Muscle layer of colon (tissue), 2 donors: Measurements from ENCODE around the gene TMEM98.
"Not testable (repeated sequence)": the region's sequence is repeated elsewhere in the genome, so short reads cannot be mapped to it uniquely, and the experiment has no call there.

Source experiments
- H3K27ac ChIP-seq: one replicate; pipeline ENCODE4 v1.7.0; 2013; ENCODE audit warnings: low read depth, mild to moderate bottlenecking, low read length, moderate library complexity
- H3K27me3 ChIP-seq, 2 donors: one replicate each; pipeline ENCODE4 v1.7.0; 2013; ENCODE audit warnings: low read length in 2 of 2, mild to moderate bottlenecking in 2 of 2; ENCODE audit not compliant: insufficient read depth in 2 of 2, control insufficient read depth in 1 of 2
- H3K36me3 ChIP-seq: one replicate; pipeline ENCODE4 v1.7.0; 2013; ENCODE audit warnings: mild to moderate bottlenecking, low read length; ENCODE audit not compliant: insufficient read depth
- H3K4me1 ChIP-seq: one replicate; pipeline ENCODE4 v1.7.0; 2013; ENCODE audit warnings: mild to moderate bottlenecking, low read length; ENCODE audit not compliant: insufficient read depth
- H3K4me3 ChIP-seq, 2 donors: one replicate each; pipeline ENCODE4 v1.7.0; 2013; ENCODE audit warnings: low read length in 2 of 2, low read depth in 1 of 2, mild to moderate bottlenecking in 1 of 2, moderate library complexity in 1 of 2
- H3K9ac ChIP-seq: one replicate; pipeline ENCODE4 v1.7.0; 2013; ENCODE audit warnings: low read length
- H3K9me3 ChIP-seq: one replicate; pipeline ENCODE4 v1.7.0; 2013; ENCODE audit warnings: mild to moderate bottlenecking, low read length
- donor health status: abdominal sarcoma.
- donor health status: Adenocarcinoma of cecum.

TMEM98 gene

GRCh38 chr17:32960815-32961214 is 32.9 kb downstream of the TMEM98 start:
- H3K36me3 ChIP-seq, result no peaks in the 10 kb centered on the region
- H3K27me3 ChIP-seq, result peaks cover 3 to 5% of the 10 kb centered on the region in 2 donors
- H3K9me3 ChIP-seq, result no peaks in the 10 kb centered on the region
- H3K4me1 ChIP-seq, result no peaks in the 10 kb centered on the region
- H3K9ac ChIP-seq, result no peak overlapping the region
- no peak overlapping the region for H3K27ac ChIP-seq
- no peak overlapping the region for H3K4me3 ChIP-seq

- H3K27me3 ChIP-seq, result peaks cover 0 to 3% of the 10 kb centered on the region in 2 donors
- no peaks in the 10 kb centered on the region for H3K9me3 ChIP-seq
- H3K36me3 ChIP-seq, result no peaks in the 10 kb centered on the region
- H3K4me3 ChIP-seq, result no peak overlapping the region
- no peak overlapping the region for H3K9ac ChIP-seq
- H3K4me1 ChIP-seq, result no peaks in the 10 kb centered on the region
- H3K27ac ChIP-seq, result no peak overlapping the region
Measured at GRCh38 chr17:32962320-32962711, 34.4 kb downstream of the TMEM98 start.

DNA sequence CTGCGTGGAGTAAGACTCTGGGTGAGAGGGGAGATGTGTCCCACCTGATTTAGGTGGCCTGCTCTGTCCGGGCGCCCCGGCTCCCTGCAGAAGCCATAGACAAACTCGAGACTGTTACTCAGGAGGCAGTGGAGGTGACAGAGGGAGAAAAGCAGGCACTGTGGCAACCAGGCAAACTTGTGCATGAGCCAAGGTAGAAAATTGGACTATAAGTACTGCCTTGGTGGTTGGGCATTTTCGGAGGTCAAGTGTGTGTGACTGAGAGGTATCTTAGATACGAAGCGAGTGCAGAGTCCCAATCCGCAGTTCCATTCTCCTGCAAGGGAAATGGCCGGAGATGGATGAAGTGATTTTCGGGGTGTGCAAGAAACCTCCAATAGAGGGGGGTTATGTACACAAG is 36.6 kb downstream of the TMEM98 start:
- no peak overlapping the region for H3K27ac ChIP-seq
- no peak overlapping the region for H3K9ac ChIP-seq
- H3K9me3 ChIP-seq, result no peaks in the 10 kb centered on the region
- H3K27me3 ChIP-seq, result peaks cover 0 to 3% of the 10 kb centered on the region in 2 donors
- no peaks in the 10 kb centered on the region for H3K4me1 ChIP-seq
- H3K4me3 ChIP-seq, result no peak overlapping the region
- no peaks in the 10 kb centered on the region for H3K36me3 ChIP-seq

DNA sequence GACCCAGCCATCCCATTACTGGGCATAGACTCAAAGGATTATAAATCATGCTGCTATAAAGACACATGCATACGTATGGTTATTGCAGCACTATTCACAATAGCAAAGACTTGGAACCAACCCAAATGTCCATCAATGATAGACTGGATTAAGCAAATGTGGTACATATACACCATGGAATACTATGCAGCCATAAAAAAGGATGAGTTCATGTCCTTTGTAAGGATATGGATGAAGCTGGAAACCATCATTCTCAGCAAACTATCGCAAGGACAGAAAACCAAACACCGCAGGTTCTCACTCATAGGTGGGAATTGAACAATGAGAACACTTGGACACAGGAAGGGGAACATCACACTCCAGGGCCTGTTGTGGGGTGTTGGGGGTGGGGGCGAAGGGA is 41.3 kb downstream of the TMEM98 start:
- not testable (repeated sequence) for H3K36me3 ChIP-seq, H3K4me3 ChIP-seq, H3K27ac ChIP-seq, H3K9me3 ChIP-seq, H3K9ac ChIP-seq, H3K27me3 ChIP-seq, H3K4me1 ChIP-seq

- H3K4me3 ChIP-seq, result no peak overlapping the region
- no peaks in the 10 kb centered on the region for H3K9me3 ChIP-seq
- H3K36me3 ChIP-seq, result no peaks in the 10 kb centered on the region
- no peak overlapping the region for H3K27ac ChIP-seq
- no peaks in the 10 kb centered on the region for H3K27me3 ChIP-seq
- H3K4me1 ChIP-seq, result no peaks in the 10 kb centered on the region
- H3K9ac ChIP-seq, result no peak overlapping the region
Measured at GRCh38 chr17:32970281-32970680, 42.3 kb downstream of the TMEM98 start.

GRCh38 chr17:32971171-32971570 is 43.2 kb downstream of the TMEM98 start:
- Histone ChIP-seq H3K27me3 (no peaks in the 10 kb centered on the region), H3K4me3 (no peak overlapping the region), H3K4me1 (no peaks in the 10 kb centered on the region), H3K9ac (no peak overlapping the region), H3K27ac (no peak overlapping the region), H3K36me3 (no peaks in the 10 kb centered on the region), H3K9me3 (no peaks in the 10 kb centered on the region)

DNA sequence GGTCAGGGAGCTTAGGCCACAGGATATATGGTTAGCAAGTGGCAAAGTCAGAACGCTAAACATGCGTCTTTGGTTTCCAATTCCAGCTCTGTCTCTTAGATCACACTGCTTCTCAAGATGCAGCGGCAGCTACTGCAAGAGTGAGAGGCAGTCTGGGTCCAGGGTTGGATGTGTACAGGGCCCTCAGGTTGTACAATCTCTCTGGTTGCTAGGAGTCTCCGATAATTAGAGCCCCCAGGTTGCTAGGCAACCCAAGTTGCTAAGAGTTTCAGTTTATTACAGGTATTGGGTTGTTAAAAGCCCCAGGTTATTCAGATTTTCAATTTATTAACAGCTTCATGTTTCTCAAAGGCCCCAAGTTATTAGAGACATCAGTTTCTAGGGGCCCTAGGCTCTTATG is 48.2 kb downstream of the TMEM98 start:
- Histone ChIP-seq H3K27me3 (no peaks in the 10 kb centered on the region), H3K27ac (no peak overlapping the region), H3K9me3 (no peaks in the 10 kb centered on the region), H3K36me3 (no peaks in the 10 kb centered on the region), H3K4me1 (no peaks in the 10 kb centered on the region), H3K4me3 (no peak overlapping the region), H3K9ac (no peak overlapping the region)

- Histone ChIP-seq H3K9me3 (no peaks in the 10 kb centered on the region), H3K9ac (no peak overlapping the region), H3K27ac (no peak overlapping the region), H3K27me3 (no peaks in the 10 kb centered on the region), H3K4me1 (no peaks in the 10 kb centered on the region), H3K36me3 (no peaks in the 10 kb centered on the region), H3K4me3 (no peak overlapping the region)
Measured at GRCh38 chr17:32976605-32977004, 48.7 kb downstream of the TMEM98 start.

DNA sequence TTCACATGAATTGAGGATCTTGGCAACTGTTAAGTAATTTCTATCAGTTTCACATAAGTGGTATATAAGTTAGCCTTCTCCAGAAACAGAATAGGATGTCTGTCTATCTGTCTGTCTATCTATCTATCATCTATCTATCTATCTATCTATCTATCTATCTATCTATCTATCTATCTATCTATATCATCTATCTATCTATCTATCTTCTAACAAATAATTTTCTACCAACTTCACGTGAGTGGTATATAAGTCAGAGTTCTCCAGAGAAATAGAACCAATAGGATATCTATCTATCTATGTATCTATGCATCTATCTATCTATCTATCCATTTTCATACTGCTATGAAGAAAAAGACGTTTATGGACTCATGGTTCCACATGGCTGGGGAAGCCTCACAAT is 52.3 kb downstream of the TMEM98 start:
- Histone ChIP-seq H3K4me3 (no peak overlapping the region), H3K9me3 (no peaks in the 10 kb centered on the region), H3K36me3 (no peaks in the 10 kb centered on the region), H3K27ac (no peak overlapping the region), H3K27me3 (no peaks in the 10 kb centered on the region), H3K9ac (no peak overlapping the region), H3K4me1 (no peaks in the 10 kb centered on the region)

DNA sequence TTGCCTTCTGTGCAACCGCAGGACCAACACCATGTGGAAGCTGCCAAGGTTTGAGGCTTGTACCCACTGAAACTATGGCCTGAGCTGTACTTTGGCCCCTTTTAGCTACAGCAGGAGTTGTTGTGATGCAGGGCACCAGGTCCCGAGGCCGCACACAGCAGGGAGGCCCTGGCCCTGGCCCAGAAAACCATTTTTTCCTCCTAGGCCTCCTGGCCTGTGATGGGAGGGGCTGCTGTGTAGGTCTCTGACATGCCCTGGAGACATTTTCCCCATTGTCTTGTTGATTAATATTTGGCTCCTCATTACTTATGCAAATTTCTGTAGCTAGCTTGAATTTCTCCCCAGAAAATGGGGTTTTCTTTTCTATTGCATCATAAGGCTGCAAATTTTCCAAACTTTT is 53.7 kb downstream of the TMEM98 start:
- H3K36me3 ChIP-seq, H3K4me1 ChIP-seq, H3K27ac ChIP-seq, H3K9ac ChIP-seq, H3K27me3 ChIP-seq, H3K4me3 ChIP-seq, H3K9me3 ChIP-seq: not testable (repeated sequence)

GRCh38 chr17:32985050-32985756 is 57.2 kb downstream of the TMEM98 start:
- H3K36me3 ChIP-seq, result no peaks in the 10 kb centered on the region
- no peak overlapping the region for H3K9ac ChIP-seq
- no peaks in the 10 kb centered on the region for H3K9me3 ChIP-seq
- H3K4me3 ChIP-seq, result no peak overlapping the region
- H3K27me3 ChIP-seq, result no peaks in the 10 kb centered on the region
- H3K4me1 ChIP-seq, result no peaks in the 10 kb centered on the region
- H3K27ac ChIP-seq, result no peak overlapping the region

GRCh38 chr17:32987453-32987805 is 59.5 kb downstream of the TMEM98 start:
- not testable (repeated sequence) for H3K27ac ChIP-seq, H3K9me3 ChIP-seq, H3K36me3 ChIP-seq, H3K4me3 ChIP-seq, H3K4me1 ChIP-seq, H3K27me3 ChIP-seq, H3K9ac ChIP-seq
